Measurements from ENCODE around the gene GRK1. TPM values are rescaled to one million over a fixed set of nuclear protein-coding genes. Genes with fewer than 3 reads are reported as not detected.
A peak's percentile ranks its signal among the peaks of the same experiment; 100 is the strongest.

GRK1 gene
- total RNA-seq, 2 experiments from 2014 or later: not detected

GRCh38 chr13:113756441-113757097 is 89.5 kb downstream of the GRK1 start:
- H3K27ac ChIP-seq (ENCODE audit: low read depth, low read length, poor library complexity, severe bottlenecking): no peak overlapping the region
- ChIA-PET POLR2A (no interaction called here), CTCF (ENCODE audit: unreplicated experiment) (no interaction called here)
- no peaks in the 10 kb centered on the region for H3K4me1 ChIP-seq (ENCODE audit: insufficient read depth, low read length, poor library complexity, severe bottlenecking)
- H3K4me2 ChIP-seq (ENCODE audit: low read length): no peak overlapping the region
- H3K9me3 ChIP-seq (ENCODE audit: low read length): no peaks in the 10 kb centered on the region
- no peaks in the 10 kb centered on the region for H3K9me2 ChIP-seq (ENCODE audit: insufficient read depth, low read length)
- TF ChIP-seq EZH2phosphoT487 (IDR thresholded peaks at IDR 0.05; ENCODE audit: borderline replicate concordance, low read depth, low read length) (no peak), CTCF (conservative IDR thresholded peaks at IDR 0.05; ENCODE audit: low read length) (no peak)
- intact Hi-C loops (cut with micrococcal nuclease; ENCODE audit: unreplicated experiment): no loop called here
- no peaks in the 10 kb centered on the region for H3K36me3 ChIP-seq (ENCODE audit: insufficient read depth, low read length)
- no peak overlapping the region for H2AFZ ChIP-seq (ENCODE audit: low read length)
- no peak for DNase-seq (ENCODE audit: low spot score)
- H4K20me1 ChIP-seq (ENCODE audit: insufficient read depth, low read length): no peaks in the 10 kb centered on the region
- no TSS peak for BruUV-seq (replicated peaks)
- H3K79me2 ChIP-seq (ENCODE audit: insufficient read depth, low read depth, low read length): no peaks in the 10 kb centered on the region
- H3K4me3 ChIP-seq (ENCODE audit: low read depth, low read length, poor library complexity, severe bottlenecking): no peak overlapping the region

DNA sequence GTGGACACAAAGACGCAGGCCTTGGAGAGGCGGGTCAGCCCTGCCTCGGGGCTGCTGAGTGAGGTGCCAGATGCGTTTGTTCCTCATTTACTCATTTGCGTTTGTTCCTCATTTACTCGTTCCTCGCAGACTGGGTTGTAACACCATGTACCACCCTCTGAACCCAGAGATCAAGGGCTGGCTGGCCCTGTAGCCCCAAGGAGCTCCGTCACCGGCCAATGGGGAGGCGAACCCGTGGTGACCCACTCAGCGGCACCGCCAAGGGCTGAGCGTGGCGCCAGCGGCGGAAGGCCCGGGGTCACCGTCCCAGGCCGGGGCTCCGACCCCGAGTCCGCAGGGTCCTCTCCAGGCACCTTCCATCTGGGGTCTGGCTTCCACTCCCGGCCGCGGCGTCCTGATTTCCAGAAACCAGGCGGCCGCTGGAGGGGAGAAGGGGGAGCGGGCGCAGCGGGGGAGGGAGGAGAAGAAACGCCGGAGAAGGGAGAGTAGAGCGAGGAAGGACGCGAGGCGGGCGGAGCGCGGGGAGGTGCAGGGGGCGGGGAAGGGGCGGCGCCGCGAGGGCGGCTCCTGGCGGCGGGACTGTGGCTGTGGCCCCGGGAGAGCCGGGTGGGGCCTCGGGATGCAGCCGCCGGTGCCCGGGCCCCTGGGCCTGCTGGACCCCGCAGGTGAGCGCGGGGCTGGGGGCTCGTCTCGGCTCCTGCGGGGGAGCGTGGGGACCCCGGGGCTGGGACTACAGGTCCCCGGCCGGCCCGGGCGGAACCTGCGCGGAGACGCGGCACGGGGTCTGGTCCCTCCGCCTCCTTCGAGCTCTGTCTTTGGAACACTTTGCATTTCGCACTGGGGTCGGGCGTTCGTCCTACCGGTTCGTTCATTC is 91.9 kb downstream of the GRK1 start, which contains the start of gene TMEM255B:
TMEM255B (plus strand) TSS at position 576 of the 874 bp plus-strand sequence; CDS start at position 620, 44 bp downstream.
- no peak for DNase-seq (ENCODE audit: low spot score)
- CTCF ChIA-PET (ENCODE audit: unreplicated experiment): no interaction called here
- BruUV-seq (replicated peaks): no TSS peak
- H3K79me2 ChIP-seq (ENCODE audit: insufficient read depth, low read depth, low read length): no peaks in the 10 kb centered on the region
- no peaks in the 10 kb centered on the region for H3K36me3 ChIP-seq (ENCODE audit: insufficient read depth, low read length)
- intact Hi-C loops (cut with micrococcal nuclease; ENCODE audit: unreplicated experiment): no loop called here
- TF ChIP-seq CTCF (conservative IDR thresholded peaks at IDR 0.05; ENCODE audit: low read length): no peak
- no peaks in the 10 kb centered on the region for H3K9me3 ChIP-seq (ENCODE audit: low read length)
- H3K4me1 ChIP-seq (ENCODE audit: insufficient read depth, low read length, poor library complexity, severe bottlenecking): no peaks in the 10 kb centered on the region
- no peaks in the 10 kb centered on the region for H4K20me1 ChIP-seq (ENCODE audit: insufficient read depth, low read length)
- no peaks in the 10 kb centered on the region for H3K9me2 ChIP-seq (ENCODE audit: insufficient read depth, low read length)
- POLR2A ChIA-PET: no interaction called here
- H3K27ac ChIP-seq (ENCODE audit: low read depth, low read length, poor library complexity, severe bottlenecking): no peak within 1 kb of the TSS
- H2AFZ ChIP-seq (ENCODE audit: low read length): no peak within 1 kb of the TSS
- no peak within 1 kb of the TSS for H3K4me3 ChIP-seq (ENCODE audit: low read depth, low read length, poor library complexity, severe bottlenecking)
- H3K4me2 ChIP-seq (ENCODE audit: low read length): peak within 1 kb of the TSS; percentile 55; the same call in 1 of the 2 replicates
